ENCODE measurements around the gene HEXA. TPM values are rescaled to one million over a fixed set of nuclear protein-coding genes. Genes with fewer than 3 reads are reported as not detected.

HEXA gene
- total RNA-seq, 1 donor from 2014 or later, result 34.5 TPM

DNA sequence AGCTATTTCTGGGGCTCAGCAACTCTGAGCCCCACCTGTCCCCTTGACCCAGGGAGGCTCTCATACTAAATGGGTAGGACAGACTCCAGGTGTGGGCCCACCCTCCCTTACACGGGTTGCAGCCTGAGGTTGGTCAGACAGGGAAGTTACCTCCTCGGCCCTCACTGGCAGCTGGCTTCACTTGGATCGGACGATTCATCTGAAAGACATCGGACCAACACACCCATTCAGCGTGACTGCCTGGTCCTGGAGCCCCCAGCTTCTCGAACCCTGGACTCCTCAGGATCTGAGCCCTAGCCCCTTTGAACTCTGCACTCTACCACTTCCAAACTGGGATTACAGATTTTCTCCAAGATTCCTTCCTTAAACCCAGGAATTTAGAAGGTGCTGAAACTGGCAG, 71.2 kb downstream of the HEXA start:
- peaks cover 23% of the 10 kb centered on the region for H3K27me3 Mint-ChIP-seq (ENCODE audit: insufficient read depth, low read depth)
- Histone ChIP-seq H3K27ac (no peak overlapping the region), H3F3A (ENCODE audit: low read depth) (no peaks in the 10 kb centered on the region), H3K79me2 (ENCODE audit: low read depth) (no peaks in the 10 kb centered on the region), H3K36me3 (no peaks in the 10 kb centered on the region), H3K9me3 (ENCODE audit: low read depth) (no peaks in the 10 kb centered on the region), H2AFZ (replicated peaks) (no peak overlapping the region), H3K4me1 (no peaks in the 10 kb centered on the region), H4K20me1 (ENCODE audit: low read depth) (no peaks in the 10 kb centered on the region), H3K4me3 (no peak overlapping the region), H3K4me2 (no peak overlapping the region), H3K9ac (no peak overlapping the region), H3K27me3 (peaks cover 64% of the 10 kb centered on the region)
- no peaks in the 10 kb centered on the region for H3K9me3 Mint-ChIP-seq
- H3K4me3 Mint-ChIP-seq, result no peak overlapping the region
- TF ChIP-seq, protein P1, sequence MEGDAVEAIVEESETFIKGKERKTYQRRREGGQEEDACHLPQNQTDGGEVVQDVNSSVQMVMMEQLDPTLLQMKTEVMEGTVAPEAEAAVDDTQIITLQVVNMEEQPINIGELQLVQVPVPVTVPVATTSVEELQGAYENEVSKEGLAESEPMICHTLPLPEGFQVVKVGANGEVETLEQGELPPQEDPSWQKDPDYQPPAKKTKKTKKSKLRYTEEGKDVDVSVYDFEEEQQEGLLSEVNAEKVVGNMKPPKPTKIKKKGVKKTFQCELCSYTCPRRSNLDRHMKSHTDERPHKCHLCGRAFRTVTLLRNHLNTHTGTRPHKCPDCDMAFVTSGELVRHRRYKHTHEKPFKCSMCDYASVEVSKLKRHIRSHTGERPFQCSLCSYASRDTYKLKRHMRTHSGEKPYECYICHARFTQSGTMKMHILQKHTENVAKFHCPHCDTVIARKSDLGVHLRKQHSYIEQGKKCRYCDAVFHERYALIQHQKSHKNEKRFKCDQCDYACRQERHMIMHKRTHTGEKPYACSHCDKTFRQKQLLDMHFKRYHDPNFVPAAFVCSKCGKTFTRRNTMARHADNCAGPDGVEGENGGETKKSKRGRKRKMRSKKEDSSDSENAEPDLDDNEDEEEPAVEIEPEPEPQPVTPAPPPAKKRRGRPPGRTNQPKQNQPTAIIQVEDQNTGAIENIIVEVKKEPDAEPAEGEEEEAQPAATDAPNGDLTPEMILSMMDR (IDR thresholded peaks at IDR 0.05), result no peak
- no peak for TF ChIP-seq EZH2phosphoT487 (IDR thresholded peaks at IDR 0.05)
- TF ChIP-seq EZH2 (IDR thresholded peaks at IDR 0.05), result no peak
- H3K27ac Mint-ChIP-seq, result no peak overlapping the region
- H3K36me3 Mint-ChIP-seq, result no peaks in the 10 kb centered on the region
- no peak for DNase-seq (ENCODE audit: low spot score)
- H3K4me1 Mint-ChIP-seq, result peaks cover 19% of the 10 kb centered on the region

DNA sequence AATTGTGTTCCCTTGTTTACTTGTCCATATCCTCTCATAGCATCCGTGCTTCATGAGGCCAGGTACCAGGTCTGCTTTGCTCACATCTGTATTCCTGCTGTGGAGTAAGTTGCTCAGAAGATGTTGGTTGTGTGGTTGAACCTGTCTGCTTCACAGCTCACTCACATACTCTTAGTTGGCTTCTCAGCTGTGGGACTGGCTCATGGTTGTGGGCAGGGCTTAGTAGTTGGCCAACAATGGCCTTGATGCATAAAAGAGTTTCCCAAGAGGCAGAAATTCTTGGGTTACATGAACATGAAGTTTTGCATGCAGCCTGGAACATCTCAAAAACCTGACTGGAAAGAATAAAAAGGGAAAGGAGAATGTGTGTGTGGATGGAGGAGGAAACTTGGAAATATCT, 72.9 kb downstream of the HEXA start:
- no peak for TF ChIP-seq EZH2 (IDR thresholded peaks at IDR 0.05)
- Mint-ChIP-seq H3K27me3 (ENCODE audit: insufficient read depth, low read depth) (peaks cover 18% of the 10 kb centered on the region), H3K36me3 (no peaks in the 10 kb centered on the region), H3K9me3 (no peaks in the 10 kb centered on the region), H3K4me3 (no peak overlapping the region), H3K4me1 (peaks cover 19% of the 10 kb centered on the region), H3K27ac (no peak overlapping the region)
- no peaks in the 10 kb centered on the region for H4K20me1 ChIP-seq (ENCODE audit: low read depth)
- H3K4me1 ChIP-seq, result no peaks in the 10 kb centered on the region
- no peak overlapping the region for H3K4me2 ChIP-seq
- H3K36me3 ChIP-seq, result no peaks in the 10 kb centered on the region
- no peak overlapping the region for H3K4me3 ChIP-seq
- H3K79me2 ChIP-seq (ENCODE audit: low read depth), result no peaks in the 10 kb centered on the region
- H3K9me3 ChIP-seq (ENCODE audit: low read depth), result no peaks in the 10 kb centered on the region
- no peaks in the 10 kb centered on the region for H3F3A ChIP-seq (ENCODE audit: low read depth)
- no peak overlapping the region for H2AFZ ChIP-seq (replicated peaks)
- DNase-seq (ENCODE audit: low spot score), result no peak
- peaks cover 61% of the 10 kb centered on the region for H3K27me3 ChIP-seq
- no peak overlapping the region for H3K9ac ChIP-seq
- no peak overlapping the region for H3K27ac ChIP-seq

Other genes starting within 250 kb of the HEXA start
- 0.40 and 0.43 TPM in 2 replicates for gene GRAMD2A, start 178.2 kb downstream of the HEXA start, total RNA-seq (ENCODE audit: low replicate concordance)
- 1,033 and 1,163 TPM in 2 replicates for gene PKM, start 144.8 kb downstream of the HEXA start, total RNA-seq (ENCODE audit: low replicate concordance)
- 34.3 and 38.6 TPM in 2 replicates for gene PARP6, start 103.5 kb downstream of the HEXA start, total RNA-seq (ENCODE audit: low replicate concordance)
- 0.19 and 0.95 TPM in 2 replicates for gene CELF6, start 55.9 kb downstream of the HEXA start, total RNA-seq (ENCODE audit: low replicate concordance)
- gene TMEM202, start 22.3 kb upstream of the HEXA start, total RNA-seq (ENCODE audit: low replicate concordance), result not detected in 2 replicates
- gene ARIH1, start 98.3 kb upstream of the HEXA start, total RNA-seq (ENCODE audit: low replicate concordance), result 53.5 and 68.0 TPM in 2 replicates

Measured in neural progenitor cell (in vitro differentiated cells).